T-cell (primary cell): ENCODE results near the gene BFSP2. TPM values are rescaled to one million over a fixed set of nuclear protein-coding genes. Genes with fewer than 3 reads are reported as not detected.
"Not testable (repeated sequence)": the region's sequence is repeated elsewhere in the genome, so short reads cannot be mapped to it uniquely, and the experiment has no call there.

Source experiments
- ATAC-seq, 4 experiments: fragments of 200-7000 bp in 3 of 4; fragments of 150-1000 bp in 1 of 4; cut with Tn5 transposase; replicated peaks in 1 of 4; 1 replicate in 3 of 4; 2 replicates in 1 of 4; pipeline ENCODE4 v1.10.0; 2021; ENCODE audit warnings: moderate library complexity in 3 of 4, mild to moderate bottlenecking in 2 of 4, moderate number of reproducible peaks in 1 of 4
- CTCF ChIA-PET, 2 donors: fragments of 300-600 bp; sonication (Branson Sonifier 250); formaldehyde crosslinking; loops; one replicate each; lab custom pipeline; 2022; ENCODE audit warnings: antibody characterized with exemption in 2 of 2; lab: Charles Lee
- POLR2A ChIA-PET, 2 donors: fragments of 300-600 bp; sonication (Branson Sonifier 250); formaldehyde crosslinking; loops; one replicate each; lab custom pipeline; 2022; ENCODE audit warnings: antibody characterized with exemption in 2 of 2; lab: Charles Lee
- DNase-seq, 35 experiments: peaks; one replicate each; pipeline versions ENCODE4 v3.0.0 to v3.0.0-alpha.2; 2013 to 2023
- H3K27ac ChIP-seq: one replicate; pipeline ENCODE4 v1.5.1; 2013; ENCODE audit warnings: low read length
- H3K27me3 ChIP-seq, 2 experiments: replicated peaks in 1 of 2; 1 replicate in 1 of 2; 2 replicates in 1 of 2; pipeline versions ENCODE4 v1.6.1 to v1.7.0; 2013; ENCODE audit warnings: low read length in 1 of 2, mixed read lengths in 1 of 2; ENCODE audit not compliant: control insufficient read depth in 2 of 2, insufficient read depth in 2 of 2; ENCODE audit errors: extremely low read depth in 1 of 2
- H3K36me3 ChIP-seq, 2 donors: 1 replicate in 1 of 2; 2 replicates in 1 of 2; pipeline versions ENCODE4 v1.6.1 to v1.7.0; 2013; ENCODE audit warnings: low read length in 1 of 2; ENCODE audit not compliant: control insufficient read depth in 2 of 2, insufficient read depth in 1 of 2; ENCODE audit errors: extremely low read depth in 1 of 2
- H3K4me1 ChIP-seq, 2 experiments: 1 replicate in 1 of 2; 2 replicates in 1 of 2; pipeline versions ENCODE4 v1.6.1 to v1.7.0; 2013; ENCODE audit warnings: low read length in 2 of 2, mixed read lengths in 1 of 2; ENCODE audit not compliant: insufficient read depth in 2 of 2, control insufficient read depth in 1 of 2; ENCODE audit errors: extremely low read depth in 1 of 2
- H3K4me3 ChIP-seq, 2 donors: 1 replicate in 1 of 2; 2 replicates in 1 of 2; pipeline versions ENCODE4 v1.5.1 to v1.7.0; 2013; ENCODE audit warnings: mild to moderate bottlenecking in 2 of 2, low read length in 1 of 2, moderate library complexity in 1 of 2; ENCODE audit not compliant: control insufficient read depth in 1 of 2; ENCODE audit errors: extremely low read depth in 1 of 2
- H3K9me3 ChIP-seq: 2 replicates; pipeline ENCODE4 v1.7.0; 2013
- H3K27ac Mint-ChIP-seq, 2 donors: one replicate each; pipeline ENCODE4 v1.8.0; 2020 to 2021; ENCODE audit warnings: mild to moderate bottlenecking in 2 of 2, mixed read lengths in 2 of 2
- H3K27me3 Mint-ChIP-seq, 2 donors: one replicate each; pipeline ENCODE4 v1.8.0; 2021 to 2022; ENCODE audit warnings: mixed read lengths in 2 of 2
- H3K36me3 Mint-ChIP-seq: one replicate; pipeline ENCODE4 v1.8.0; 2021; ENCODE audit warnings: mixed read lengths
- H3K4me1 Mint-ChIP-seq, 3 donors: one replicate each; pipeline ENCODE4 v1.8.0; 2020 to 2022; ENCODE audit warnings: mixed read lengths in 3 of 3, mild to moderate bottlenecking in 1 of 3
- H3K4me3 Mint-ChIP-seq, 3 donors: one replicate each; pipeline ENCODE4 v1.8.0; 2020 to 2022; ENCODE audit warnings: mild to moderate bottlenecking in 3 of 3, mixed read lengths in 3 of 3, moderate library complexity in 3 of 3
- H3K9me3 Mint-ChIP-seq, 3 donors: one replicate each; pipeline ENCODE4 v1.8.0; 2020 to 2022; ENCODE audit warnings: mixed read lengths in 3 of 3
- WGBS: methylation state at CpG from one replicate; pipeline ENCODE4 v1.1.5; 2013; ENCODE audit warnings: missing lambda C conversion rate; ENCODE audit not compliant: insufficient coverage; 5-methylcytosine and 5-hydroxymethylcytosine counted together
- total RNA-seq, 35 experiments: library from RNA in 6 of 35; stranded (reverse) in 6 of 35; fragments of 120-200 nt in 1 of 35; gene quantifications; one replicate each; pipeline versions ENCODE4 v1.2.1 to v1.2.4 and lab custom pipeline; 2013 to 2026

The BFSP2 gene
- total RNA-seq, 5 donors from 2014 or later (not counting 1 experiment from before 2014, with no cell fraction given), result 0.98 TPM; not detected in 4

GRCh38 chr3:133502542-133502941 is 102.7 kb downstream of the BFSP2 start:
- H3K36me3 ChIP-seq, ATAC-seq, H3K27ac ChIP-seq, H3K9me3 Mint-ChIP-seq, H3K4me3 ChIP-seq, H3K36me3 Mint-ChIP-seq, H3K9me3 ChIP-seq, DNase-seq, POLR2A ChIA-PET, H3K27me3 Mint-ChIP-seq, H3K27ac Mint-ChIP-seq, H3K4me3 Mint-ChIP-seq, H3K27me3 ChIP-seq: not testable (repeated sequence)
- peaks cover 11 to 21% of the 10 kb centered on the region in 2 experiments for H3K4me1 ChIP-seq
- CTCF ChIA-PET, result interaction anchor here (0.6 to 0.7 kb wide), 2 partner anchors 15 to 109 kb away, joined by 4 read pairs; no protein-coding TSS in a partner anchor
- peaks cover 22 to 37% (median 28%) of the 10 kb centered on the region in 3 donors for H3K4me1 Mint-ChIP-seq
- WGBS, result no CpG with 5 or more reads among the region's 2 CpGs

- Histone ChIP-seq H3K4me3 (no peak overlapping the region), H3K36me3 (no peaks in the 10 kb centered on the region), H3K27me3 (peaks cover 0 to 6% of the 10 kb centered on the region in 2 experiments), H3K27ac (no peak overlapping the region), H3K4me1 (peaks cover 11 to 21% of the 10 kb centered on the region in 2 experiments), H3K9me3 (no peaks in the 10 kb centered on the region)
- POLR2A ChIA-PET, result no interaction called here
- Mint-ChIP-seq H3K27ac (no peak overlapping the region), H3K27me3 (peaks cover 0 to 3% of the 10 kb centered on the region in 2 donors), H3K4me3 (no peak overlapping the region), H3K36me3 (no peaks in the 10 kb centered on the region), H3K4me1 (peaks cover 22 to 37% (median 28%) of the 10 kb centered on the region in 3 donors), H3K9me3 (no peaks in the 10 kb centered on the region)
- ATAC-seq (no peak), DNase-seq (no peak)
- WGBS, result no CpG with 5 or more reads among the region's 1 CpG
- CTCF ChIA-PET, result no interaction called here
Observed at GRCh38 chr3:133503409-133503808, 103.6 kb downstream of the BFSP2 start.

DNA sequence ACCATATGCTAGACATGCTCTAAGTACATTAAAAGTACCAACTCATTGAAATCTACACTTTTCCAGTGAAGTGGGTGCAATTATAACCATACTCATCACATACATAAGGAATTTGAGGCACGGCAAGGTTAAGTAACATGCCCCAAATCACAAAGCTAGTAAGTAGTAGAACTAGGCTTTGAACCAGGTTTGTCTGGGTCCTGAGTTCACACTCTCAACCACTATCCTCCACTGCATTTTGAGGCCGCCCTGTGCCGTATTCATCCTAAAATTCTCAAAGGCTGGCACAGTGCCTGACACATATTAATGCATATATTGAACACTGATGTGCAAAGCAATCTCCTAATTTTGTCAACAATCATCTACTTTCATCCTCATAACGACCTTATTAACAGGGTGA is 104.9 kb downstream of the BFSP2 start:
- Mint-ChIP-seq H3K36me3 (no peaks in the 10 kb centered on the region), H3K27me3 (peaks cover 0 to 3% of the 10 kb centered on the region in 2 donors), H3K27ac (no peak overlapping the region), H3K4me3 (no peak overlapping the region), H3K9me3 (no peaks in the 10 kb centered on the region), H3K4me1 (peaks cover 17 to 27% (median 20%) of the 10 kb centered on the region in 3 donors)
- ChIA-PET CTCF (no interaction called here), POLR2A (no interaction called here)
- H3K9me3 ChIP-seq, result no peaks in the 10 kb centered on the region
- peaks cover 0 to 6% of the 10 kb centered on the region in 2 experiments for H3K27me3 ChIP-seq
- ATAC-seq, result no peak
- H3K36me3 ChIP-seq, result no peaks in the 10 kb centered on the region
- no peak overlapping the region for H3K27ac ChIP-seq
- no peak overlapping the region for H3K4me3 ChIP-seq
- WGBS, result 95% methylated on average over 3 of the region's 4 CpGs
- H3K4me1 ChIP-seq, result peaks cover 8 to 14% of the 10 kb centered on the region in 2 experiments
- no peak for DNase-seq

GRCh38 chr3:133505813-133506212 is 106.0 kb downstream of the BFSP2 start:
- no peaks in the 10 kb centered on the region for H3K9me3 Mint-ChIP-seq
- ChIA-PET CTCF (interaction anchor here (1.2 to 1.6 kb wide), 3 partner anchors 17 to 73 kb away, joined by 4 read pairs; partner anchors contain the start of gene CDV3 (in 1 of the 2)), POLR2A (interaction anchor here (0.6 kb wide), 2 partner anchors 33 to 73 kb away, joined by 3 to 4 read pairs; no protein-coding TSS in a partner anchor)
- peak in 2 of 4 experiments; percentile 12 to 25 for ATAC-seq
- peaks cover 8 to 9% of the 10 kb centered on the region in 2 experiments for H3K4me1 ChIP-seq
- H3K36me3 ChIP-seq, result no peaks in the 10 kb centered on the region
- H3K27me3 Mint-ChIP-seq, result peaks cover 0 to under 1% of the 10 kb centered on the region in 2 donors
- peak overlapping the region; percentile 97 for H3K27ac Mint-ChIP-seq
- H3K27me3 ChIP-seq, result peaks cover 0 to 4% of the 10 kb centered on the region in 2 experiments
- peak overlapping the region; percentile 34 to 47 for H3K4me3 ChIP-seq
- WGBS, result no CpG with 5 or more reads among the region's 3 CpGs
- peaks cover 13 to 17% (median 14%) of the 10 kb centered on the region in 3 donors for H3K4me1 Mint-ChIP-seq
- H3K27ac ChIP-seq, result peak overlapping the region; percentile 74
- no peaks in the 10 kb centered on the region for H3K36me3 Mint-ChIP-seq
- DNase-seq, result no peak
- no peaks in the 10 kb centered on the region for H3K9me3 ChIP-seq
- H3K4me3 Mint-ChIP-seq, result peak overlapping the region; percentile 67 to 81 (median 70)

GRCh38 chr3:133506215-133506901 is 106.5 kb downstream of the BFSP2 start:
- Histone ChIP-seq H3K9me3 (no peaks in the 10 kb centered on the region), H3K4me3 (peak overlapping the region; percentile 34 to 47), H3K36me3 (no peaks in the 10 kb centered on the region), H3K27me3 (peaks cover 0 to 2% of the 10 kb centered on the region in 2 experiments), H3K4me1 (peaks cover 8 to 9% of the 10 kb centered on the region in 2 experiments), H3K27ac (peak overlapping the region; percentile 74)
- H3K36me3 Mint-ChIP-seq, result no peaks in the 10 kb centered on the region
- peak overlapping the region; percentile 67 to 81 (median 70) for H3K4me3 Mint-ChIP-seq
- DNase-seq (peak in 12 of 35 experiments; percentile 5 to 67 (median 12)), ATAC-seq (peak; percentile 94 to 98 (median 96))
- peaks cover 13 to 15% (median 14%) of the 10 kb centered on the region in 3 donors for H3K4me1 Mint-ChIP-seq
- H3K27me3 Mint-ChIP-seq, result no peaks in the 10 kb centered on the region
- ChIA-PET POLR2A (interaction anchor here (0.5 to 0.6 kb wide), 2 partner anchors 33 to 122 kb away, joined by 4 to 7 read pairs; no protein-coding TSS in a partner anchor), CTCF (interaction anchor here (0.6 to 1.6 kb wide), 5 partner anchors 13 to 72 kb away, joined by 4 to 6 read pairs (median 4); partner anchors contain the start of gene CDV3 (in 1 of the 2))
- peak overlapping the region; percentile 97 for H3K27ac Mint-ChIP-seq
- WGBS, result 0% methylated on average over 2 of the region's 9 CpGs
- H3K9me3 Mint-ChIP-seq, result no peaks in the 10 kb centered on the region

- no peak for DNase-seq
- Mint-ChIP-seq H3K4me1 (peaks cover 13 to 15% (median 14%) of the 10 kb centered on the region in 3 donors), H3K36me3 (no peaks in the 10 kb centered on the region), H3K4me3 (no peak overlapping the region), H3K9me3 (no peaks in the 10 kb centered on the region), H3K27me3 (no peaks in the 10 kb centered on the region), H3K27ac (no peak overlapping the region)
- no peak for ATAC-seq
- H3K9me3 ChIP-seq, result no peaks in the 10 kb centered on the region
- H3K27me3 ChIP-seq, result no peaks in the 10 kb centered on the region
- ChIA-PET POLR2A (interaction anchor here in 1 of 2 donors (0.6 kb wide), 1 partner anchor 20 kb away, joined by 5 read pairs; no protein-coding TSS in a partner anchor), CTCF (interaction anchor here in 1 of 2 donors (1.5 kb wide), 1 partner anchor 21 kb away, joined by 3 read pairs; no protein-coding TSS in a partner anchor)
- no peak overlapping the region for H3K27ac ChIP-seq
- H3K36me3 ChIP-seq, result no peaks in the 10 kb centered on the region
- peaks cover 8 to 9% of the 10 kb centered on the region in 2 experiments for H3K4me1 ChIP-seq
- no peak overlapping the region for H3K4me3 ChIP-seq
Observed at GRCh38 chr3:133509488-133509887, 109.6 kb downstream of the BFSP2 start.
